IMR-90 (cell line): ENCODE results near the gene OXCT2. TPM values are rescaled to one million over a fixed set of nuclear protein-coding genes. Genes with fewer than 3 reads are reported as not detected.

ENCODE experiments used
- ATAC-seq: fragments of 200-7000 bp; cut with Tn5 transposase; 2 replicates; pipeline ENCODE4 v1.9.1; 2020; ENCODE audit warnings: low read depth, mild to moderate bottlenecking, moderate library complexity
- BruUV-seq: library from RNA; stranded (reverse); fragments of 400-500 nt; replicated peaks from 2 replicates; lab custom pipeline; 2021; lab: Mats Ljungman, UMichigan
- CTCF ChIA-PET: fragments of 300-600 bp; formaldehyde crosslinking; extraction: SDS; loops from one replicate; lab custom pipeline; 2021; ENCODE audit warnings: antibody characterized with exemption; lab: Yijun Ruan, JAX
- POLR2A ChIA-PET: fragments of 300-600 bp; sonication (Branson Sonifier 250); formaldehyde crosslinking; loops from one replicate; lab custom pipeline; 2022; ENCODE audit warnings: antibody characterized with exemption; ENCODE audit not compliant: unreplicated experiment; lab: Charles Lee
- DNase-seq: peaks from one replicate; pipeline ENCODE4 v3.0.0; 2013
- H2AFZ ChIP-seq: replicated peaks from 2 replicates; pipeline ENCODE3; 2013; ENCODE audit warnings: low read length, mild to moderate bottlenecking; ENCODE audit not compliant: poor library complexity
- H2AK5ac ChIP-seq: 2 replicates; pipeline ENCODE4 v1.6.1; 2013; ENCODE audit warnings: low read depth, low read length, inconsistent platforms
- H2AK9ac ChIP-seq: replicated peaks from 2 replicates; pipeline ENCODE3; 2013; ENCODE audit warnings: mild to moderate bottlenecking, low read depth, low read length, moderate library complexity; ENCODE audit not compliant: poor library complexity
- H2BK120ac ChIP-seq: 2 replicates; pipeline ENCODE4 v1.6.1; 2013; ENCODE audit warnings: low read depth, low read length, inconsistent platforms
- H2BK15ac ChIP-seq: 3 replicates; pipeline ENCODE4 v1.6.1; 2013; ENCODE audit warnings: low read depth, low read length, inconsistent platforms
- H2BK20ac ChIP-seq: 2 replicates; pipeline ENCODE4 v1.6.1; 2013; ENCODE audit warnings: low read depth, mild to moderate bottlenecking, inconsistent platforms, low read length, moderate library complexity
- H2BK5ac ChIP-seq: 2 replicates; pipeline ENCODE4 v1.6.1; 2013; ENCODE audit warnings: mild to moderate bottlenecking, low read depth, low read length, inconsistent platforms; ENCODE audit not compliant: poor library complexity, severe bottlenecking
- H3K14ac ChIP-seq: replicated peaks from 2 replicates; pipeline ENCODE4 v1.6.1; 2013; ENCODE audit warnings: low read depth, low read length, inconsistent platforms
- H3K18ac ChIP-seq: 2 replicates; pipeline ENCODE4 v1.6.1; 2013; ENCODE audit warnings: low read depth, low read length, control low read depth
- H3K23ac ChIP-seq: 2 replicates; pipeline ENCODE4 v1.6.1; 2013; ENCODE audit warnings: low read depth, low read length, inconsistent platforms
- H3K27ac ChIP-seq: 2 replicates; pipeline ENCODE4 v1.5.1; 2013; ENCODE audit warnings: mild to moderate bottlenecking, control low read depth, low read length; ENCODE audit not compliant: insufficient read depth
- H3K27me3 ChIP-seq: 2 replicates; pipeline ENCODE4 v1.6.1; 2013; ENCODE audit warnings: low read length; ENCODE audit not compliant: control insufficient read depth, insufficient read depth
- H3K36me3 ChIP-seq: 2 replicates; pipeline ENCODE4 v1.6.1; 2013; ENCODE audit warnings: low read length, mixed read lengths; ENCODE audit not compliant: control insufficient read depth, insufficient read depth
- H3K4ac ChIP-seq: 2 replicates; pipeline ENCODE4 v1.6.1; 2013; ENCODE audit warnings: low read depth, low read length, inconsistent platforms
- H3K4me1 ChIP-seq: 2 replicates; pipeline ENCODE4 v1.6.1; 2013; ENCODE audit warnings: low read length, mixed read lengths; ENCODE audit not compliant: control insufficient read depth, insufficient read depth
- H3K4me2 ChIP-seq: 2 replicates; pipeline ENCODE4 v1.6.1; 2013; ENCODE audit warnings: low read depth, mild to moderate bottlenecking, control low read depth, low read length, moderate library complexity
- H3K4me3 ChIP-seq: 2 replicates; pipeline ENCODE4 v1.5.1; 2013; ENCODE audit warnings: low read depth, mild to moderate bottlenecking, control low read depth, low read length, moderate library complexity; ENCODE audit not compliant: insufficient read depth
- H3K56ac ChIP-seq: 2 replicates; pipeline ENCODE4 v1.6.1; 2013; ENCODE audit warnings: low read length, inconsistent platforms; ENCODE audit not compliant: insufficient read depth; ENCODE audit errors: extremely low read depth
- H3K79me1 ChIP-seq, 2 experiments: 2 replicates each; pipeline ENCODE4 v1.6.1; 2013; ENCODE audit warnings: low read length in 2 of 2, inconsistent platforms in 1 of 2, low read depth in 1 of 2
- H3K9ac ChIP-seq: 2 replicates; pipeline ENCODE4 v1.6.1; 2013; ENCODE audit warnings: low read depth, low read length, control low read depth
- H3K9me1 ChIP-seq: 2 replicates; pipeline ENCODE4 v1.6.1; 2013; ENCODE audit warnings: low read length, inconsistent platforms; ENCODE audit not compliant: insufficient read depth
- H3K9me3 ChIP-seq: 2 replicates; pipeline ENCODE4 v1.6.1; 2013; ENCODE audit warnings: low read length; ENCODE audit not compliant: control insufficient read depth, insufficient read depth
- H4K20me1 ChIP-seq: 2 replicates; pipeline ENCODE4 v1.6.1; 2013; ENCODE audit warnings: low read length, inconsistent platforms; ENCODE audit not compliant: insufficient read depth
- H4K5ac ChIP-seq: 2 replicates; pipeline ENCODE4 v1.6.1; 2013; ENCODE audit warnings: mild to moderate bottlenecking, low read depth, low read length, control low read depth
- H4K8ac ChIP-seq, 2 experiments: 2 replicates each; pipeline ENCODE4 v1.6.1; 2013; ENCODE audit warnings: low read depth in 2 of 2, low read length in 2 of 2, control low read depth in 1 of 2, inconsistent platforms in 1 of 2
- H4K91ac ChIP-seq: 2 replicates; pipeline ENCODE4 v1.6.1; 2013; ENCODE audit warnings: low read depth, low read length, inconsistent platforms; ENCODE audit not compliant: insufficient read depth
- BHLHE40 ChIP-seq: fragments of 150-350 bp; IDR thresholded peaks from 2 replicates; pipeline ENCODE4 v1.6.1; 2016; ENCODE audit warnings: mild to moderate bottlenecking, low read depth, low read length
- CEBPB ChIP-seq: IDR thresholded peaks from 2 replicates; pipeline ENCODE4 v1.6.1; 2012; ENCODE audit warnings: low read depth, low read length, improper control_type of control experiment
- CHD1 ChIP-seq: IDR thresholded peaks from 2 replicates; pipeline ENCODE4 v1.6.1; 2012; ENCODE audit warnings: low read depth, low read length, improper control_type of control experiment
- ELK1 ChIP-seq: fragments of 150-350 bp; IDR thresholded peaks from 2 replicates; pipeline ENCODE4 v1.6.1; 2016; ENCODE audit warnings: low read depth, mild to moderate bottlenecking, low read length, moderate library complexity, borderline replicate concordance
- FOS ChIP-seq: fragments of 150-350 bp; IDR thresholded peaks from 2 replicates; pipeline ENCODE4 v1.6.1; 2016; ENCODE audit warnings: low read depth, low read length
- MAFK ChIP-seq: IDR thresholded peaks from 2 replicates; pipeline ENCODE4 v1.6.1; 2012; ENCODE audit warnings: low read depth, low read length, improper control_type of control experiment
- MAZ ChIP-seq: IDR thresholded peaks from 2 replicates; pipeline ENCODE4 v1.6.1; 2012; ENCODE audit warnings: low read depth, mild to moderate bottlenecking, low read length, improper control_type of control experiment, moderate library complexity, borderline replicate concordance
- MXI1 ChIP-seq: IDR thresholded peaks from 2 replicates; pipeline ENCODE4 v1.6.1; 2012; ENCODE audit warnings: low read depth, mild to moderate bottlenecking, low read length, moderate library complexity, borderline replicate concordance
- NFE2L2 ChIP-seq: fragments of 150-350 bp; IDR thresholded peaks from 2 replicates; pipeline ENCODE4 v1.6.1; 2016; ENCODE audit warnings: low read depth, mild to moderate bottlenecking, low read length
- POLR2A ChIP-seq: IDR thresholded peaks from 2 replicates; pipeline ENCODE4 v1.6.1; 2012; ENCODE audit warnings: mild to moderate bottlenecking, low read depth, low read length
- RAD21 ChIP-seq: IDR thresholded peaks from 2 replicates; pipeline ENCODE4 v1.6.1; 2012; ENCODE audit warnings: low read length, improper control_type of control experiment
- RCOR1 ChIP-seq: IDR thresholded peaks from 2 replicates; pipeline ENCODE4 v1.6.1; 2012; ENCODE audit warnings: mild to moderate bottlenecking, low read length, improper control_type of control experiment; ENCODE audit not compliant: insufficient replicate concordance
- RFX5 ChIP-seq: IDR thresholded peaks from 2 replicates; pipeline ENCODE4 v1.8.0; 2012; ENCODE audit warnings: low read depth, mild to moderate bottlenecking, low read length, moderate library complexity
- SMC3 ChIP-seq: fragments of 150-350 bp; IDR thresholded peaks from 2 replicates; pipeline ENCODE4 v1.6.1; 2016; ENCODE audit warnings: low read depth, mild to moderate bottlenecking, antibody characterized with exemption, low read length, moderate library complexity
- WGBS, 2 experiments: methylation state at CpG; one replicate each; pipeline versions ENCODE4 v1.1.5 to v1.1.7; 2013; ENCODE audit warnings: missing lambda C conversion rate in 2 of 2; ENCODE audit not compliant: insufficient read length in 1 of 2; ENCODE audit errors: extremely low coverage in 2 of 2; 5-methylcytosine and 5-hydroxymethylcytosine counted together
- dilution Hi-C: fragments of 300-500 bp; cut with HindIII; formaldehyde crosslinking; loops from one replicate; pipeline ENCODE4 v1.14.3; 2018; ENCODE audit warnings: low sequenced_read_pairs; ENCODE audit not compliant: unreplicated experiment
- in situ Hi-C: fragments of 300-500 bp; cut with MboI; formaldehyde crosslinking; loops from 3 replicates; pipeline ENCODE4 v1.14.3; 2019; ENCODE audit warnings: low sequenced_read_pairs, inconsistent platforms, mixed read lengths
- intact Hi-C: fragments of 100-400 bp; cut with micrococcal nuclease; formaldehyde crosslinking; loops from 2 replicates; pipeline ENCODE4 v1.10.0; 2022
- polyA plus RNA-seq, 3 experiments: library from polyadenylated mRNA; depleted of rRNA; stranded (reverse); fragments of >200 nt; gene quantifications; 2 replicates each; pipeline ENCODE4 v1.2.3, GENCODE V29; 2012; ENCODE audit warnings: low replicate concordance in 1 of 3
- total RNA-seq: library from RNA; depleted of rRNA; stranded (reverse); fragments of >200 nt; gene quantifications from 2 replicates; pipeline ENCODE4 v1.2.3, GENCODE V29; 2012
- TF ChIP-seq, protein P1 (sequence below): conservative IDR thresholded peaks from 2 replicates; pipeline ENCODE4 v1.5.1; 2012; ENCODE audit warnings: mild to moderate bottlenecking, low read depth, low read length, improper control_type of control experiment
- TF ChIP-seq, protein P2 (sequence below): fragments of 150-350 bp; IDR thresholded peaks from 2 replicates; pipeline ENCODE4 v1.6.1; 2017; ENCODE audit warnings: mild to moderate bottlenecking, antibody characterized with exemption, low read length, low read depth

Gene OXCT2
- total and polyA plus RNA-seq, 2 of the 4 experiments (the other 2 are of a cell fraction) = 0.18 to 0.22 TPM

GRCh38 chr1:39781349-39781715 is 10.2 kb upstream of the OXCT2 start:
- Histone ChIP-seq H3K23ac (no peak overlapping the region), H3K27me3 (peaks cover 50% of the 10 kb centered on the region), H3K36me3 (no peaks in the 10 kb centered on the region), H3K79me1 (no peaks in the 10 kb centered on the region), H2AFZ (no peak overlapping the region), H2AK9ac (no peak overlapping the region), H3K18ac (no peak overlapping the region), H3K4ac (no peak overlapping the region), H3K4me2 (no peak overlapping the region), H2AK5ac (no peak overlapping the region), H4K20me1 (no peaks in the 10 kb centered on the region), H2BK20ac (no peak overlapping the region), H3K56ac (no peak overlapping the region), H3K9ac (no peak overlapping the region), H3K27ac (no peak overlapping the region), H2BK15ac (no peak overlapping the region), H4K91ac (no peak overlapping the region), H3K4me1 (no peaks in the 10 kb centered on the region), H3K9me1 (no peaks in the 10 kb centered on the region), H3K4me3 (no peak overlapping the region), H4K5ac (no peak overlapping the region), H3K9me3 (no peaks in the 10 kb centered on the region), H3K14ac (no peak overlapping the region), H2BK5ac (no peak overlapping the region), H2BK120ac (no peak overlapping the region), H4K8ac (no peak overlapping the region)
- ChIA-PET CTCF (no interaction called here), POLR2A (no interaction called here)
- ATAC-seq = no peak
- intact Hi-C loops (no loop called here), in situ Hi-C loops (no loop called here), dilution Hi-C loops (no loop called here)
- TF ChIP-seq FOS (no peak), MXI1 (no peak), RFX5 (no peak), NFE2L2 (no peak), ELK1 (no peak), RAD21 (no peak), POLR2A (no peak), CEBPB (no peak), CHD1 (no peak), MAZ (no peak), RCOR1 (no peak), MAFK (no peak), BHLHE40 (no peak), SMC3 (no peak)
- TF ChIP-seq, protein P1, sequence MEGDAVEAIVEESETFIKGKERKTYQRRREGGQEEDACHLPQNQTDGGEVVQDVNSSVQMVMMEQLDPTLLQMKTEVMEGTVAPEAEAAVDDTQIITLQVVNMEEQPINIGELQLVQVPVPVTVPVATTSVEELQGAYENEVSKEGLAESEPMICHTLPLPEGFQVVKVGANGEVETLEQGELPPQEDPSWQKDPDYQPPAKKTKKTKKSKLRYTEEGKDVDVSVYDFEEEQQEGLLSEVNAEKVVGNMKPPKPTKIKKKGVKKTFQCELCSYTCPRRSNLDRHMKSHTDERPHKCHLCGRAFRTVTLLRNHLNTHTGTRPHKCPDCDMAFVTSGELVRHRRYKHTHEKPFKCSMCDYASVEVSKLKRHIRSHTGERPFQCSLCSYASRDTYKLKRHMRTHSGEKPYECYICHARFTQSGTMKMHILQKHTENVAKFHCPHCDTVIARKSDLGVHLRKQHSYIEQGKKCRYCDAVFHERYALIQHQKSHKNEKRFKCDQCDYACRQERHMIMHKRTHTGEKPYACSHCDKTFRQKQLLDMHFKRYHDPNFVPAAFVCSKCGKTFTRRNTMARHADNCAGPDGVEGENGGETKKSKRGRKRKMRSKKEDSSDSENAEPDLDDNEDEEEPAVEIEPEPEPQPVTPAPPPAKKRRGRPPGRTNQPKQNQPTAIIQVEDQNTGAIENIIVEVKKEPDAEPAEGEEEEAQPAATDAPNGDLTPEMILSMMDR = no peak
- TF ChIP-seq, protein P2, sequence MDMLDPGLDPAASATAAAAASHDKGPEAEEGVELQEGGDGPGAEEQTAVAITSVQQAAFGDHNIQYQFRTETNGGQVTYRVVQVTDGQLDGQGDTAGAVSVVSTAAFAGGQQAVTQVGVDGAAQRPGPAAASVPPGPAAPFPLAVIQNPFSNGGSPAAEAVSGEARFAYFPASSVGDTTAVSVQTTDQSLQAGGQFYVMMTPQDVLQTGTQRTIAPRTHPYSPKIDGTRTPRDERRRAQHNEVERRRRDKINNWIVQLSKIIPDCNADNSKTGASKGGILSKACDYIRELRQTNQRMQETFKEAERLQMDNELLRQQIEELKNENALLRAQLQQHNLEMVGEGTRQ = no peak
- WGBS, 2 experiments = no CpG with 5 or more reads among the region's 2 CpGs
- no TSS peak for BruUV-seq
- DNase-seq = no peak
